ENCODE measurements around the gene SH3GLB2.

DNA sequence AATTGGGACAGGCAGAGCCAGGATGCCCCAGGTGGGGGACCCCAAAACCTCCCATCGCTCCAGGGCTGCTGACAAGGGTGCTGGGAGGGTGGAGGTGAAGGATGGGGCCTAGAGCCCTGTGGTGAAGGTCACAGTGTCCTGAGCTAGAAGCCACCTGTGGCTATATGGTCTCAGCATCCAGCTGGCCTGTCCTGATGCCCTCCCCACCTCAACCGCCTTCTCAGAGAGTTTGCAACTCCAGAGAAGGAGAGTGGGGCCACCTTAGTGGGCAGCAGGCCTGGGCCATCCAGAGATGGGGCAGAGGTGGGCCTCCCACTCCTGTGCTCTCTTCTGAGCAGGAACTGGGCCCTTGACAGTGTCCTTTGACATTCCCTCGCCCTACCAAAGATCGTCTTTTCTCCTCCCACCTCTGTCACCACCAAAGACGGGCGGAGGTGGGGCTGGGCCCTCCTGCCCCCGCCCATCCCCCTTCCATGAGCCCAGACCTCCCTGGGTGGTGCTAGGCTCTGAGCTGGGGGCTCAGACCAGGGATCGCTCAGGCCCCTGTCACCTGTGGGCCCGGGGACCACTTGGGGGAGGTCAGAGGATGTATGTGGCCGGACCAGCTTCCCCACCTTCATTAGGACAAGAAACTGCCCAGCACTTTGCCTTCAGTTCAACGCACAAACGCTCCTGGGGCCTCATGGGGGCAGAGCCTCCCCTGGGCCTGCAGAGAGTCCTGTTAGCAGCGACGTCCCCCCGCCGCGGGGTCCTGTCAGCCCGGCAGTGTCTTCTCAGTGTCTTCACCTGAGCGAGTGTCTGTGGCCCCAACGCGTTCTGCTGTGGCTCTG, 42.8 kb upstream of the SH3GLB2 start:
- TF ChIP-seq ZFX (IDR thresholded peaks at IDR 0.05; ENCODE audit: borderline replicate concordance) (no peak), CTCF (IDR thresholded peaks at IDR 0.05) (no peak)

Measured in 22Rv1 (cell line).